SU-DHL-6 (cell line): Measurements from ENCODE around the gene CD247.

Experiments used
- H2AFZ ChIP-seq: fragments of 200-600 bp; sonication (generic); 2 replicates; pipeline ENCODE4 v1.6.1; 2014; ENCODE audit warnings: low read depth, mild to moderate bottlenecking, moderate library complexity, mixed read lengths, antibody characterized with exemption, low read length; ENCODE audit not compliant: severe bottlenecking
- H3F3A ChIP-seq: fragments of 200-600 bp; shearing (Covaris generic); 2 replicates; pipeline ENCODE4 v1.6.0; 2016; ENCODE audit warnings: antibody characterized with exemption, mild to moderate bottlenecking; ENCODE audit not compliant: insufficient read depth
- H3K27ac ChIP-seq: fragments of 200-600 bp; sonication (generic); 2 replicates; pipeline ENCODE4 v1.5.1; 2016; ENCODE audit warnings: low read depth, mild to moderate bottlenecking, low read length, moderate library complexity, mixed read lengths
- H3K27me3 ChIP-seq: fragments of 200-600 bp; sonication (generic), shearing (Covaris generic); 2 replicates; pipeline ENCODE4 v1.6.0; 2014; ENCODE audit warnings: mild to moderate bottlenecking, low read length
- H3K36me3 ChIP-seq: fragments of 200-600 bp; sonication (generic); 2 replicates; pipeline ENCODE4 v1.6.1; 2014; ENCODE audit warnings: mild to moderate bottlenecking, low read length, mixed read lengths
- H3K4me2 ChIP-seq: fragments of 300-600, 200-600 bp; shearing (Covaris generic), sonication (generic); 2 replicates; pipeline ENCODE4 v1.6.0; 2014; ENCODE audit warnings: low read length, low read depth, mild to moderate bottlenecking; ENCODE audit not compliant: poor library complexity, severe bottlenecking
- H3K4me3 ChIP-seq: fragments of 200-600 bp; sonication (generic); 2 replicates; pipeline ENCODE4 v1.5.1; 2014; ENCODE audit warnings: antibody characterized with exemption, low read length, mild to moderate bottlenecking, mixed read lengths; ENCODE audit not compliant: insufficient read depth, poor library complexity, severe bottlenecking
- H3K79me2 ChIP-seq: fragments of 200-600 bp; sonication (generic); 2 replicates; pipeline ENCODE4 v1.6.1; 2014; ENCODE audit warnings: mild to moderate bottlenecking, low read length, moderate library complexity; ENCODE audit not compliant: insufficient read depth
- H3K9ac ChIP-seq: fragments of 200-600 bp; sonication (generic); 2 replicates; pipeline ENCODE4 v1.7.0; 2014; ENCODE audit warnings: mild to moderate bottlenecking, low read length
- H3K9me2 ChIP-seq: fragments of 200-600 bp; sonication (generic); replicated peaks from 2 replicates; pipeline ENCODE4 v1.6.1; 2014; ENCODE audit warnings: low read length; ENCODE audit not compliant: insufficient read depth
- H3K9me3 ChIP-seq: fragments of 200-600 bp; sonication (generic); 2 replicates; pipeline ENCODE4 v1.6.1; 2014; ENCODE audit warnings: low read length, mixed read lengths; ENCODE audit not compliant: insufficient read depth
- H4K20me1 ChIP-seq: fragments of 200-600 bp; sonication (generic); 2 replicates; pipeline ENCODE4 v1.6.1; 2014; ENCODE audit warnings: low read depth, mild to moderate bottlenecking, antibody characterized with exemption, low read length, moderate library complexity, mixed read lengths
- CTCF ChIP-seq: fragments of 200-600 bp; sonication (generic); IDR thresholded peaks from one replicate; pipeline ENCODE4 v1.5.1; 2017; ENCODE audit warnings: antibody characterized with exemption, mild to moderate bottlenecking, low read length, moderate library complexity; ENCODE audit not compliant: insufficient read depth, poor library complexity, severe bottlenecking
- EZH2phosphoT487 ChIP-seq: fragments of 200-600 bp; sonication (generic), shearing (Covaris generic); conservative IDR thresholded peaks from 2 replicates; pipeline ENCODE4 v1.6.1; 2018; ENCODE audit warnings: mild to moderate bottlenecking, antibody characterized with exemption, low read length, moderate library complexity, mixed read lengths

CD247 gene

DNA sequence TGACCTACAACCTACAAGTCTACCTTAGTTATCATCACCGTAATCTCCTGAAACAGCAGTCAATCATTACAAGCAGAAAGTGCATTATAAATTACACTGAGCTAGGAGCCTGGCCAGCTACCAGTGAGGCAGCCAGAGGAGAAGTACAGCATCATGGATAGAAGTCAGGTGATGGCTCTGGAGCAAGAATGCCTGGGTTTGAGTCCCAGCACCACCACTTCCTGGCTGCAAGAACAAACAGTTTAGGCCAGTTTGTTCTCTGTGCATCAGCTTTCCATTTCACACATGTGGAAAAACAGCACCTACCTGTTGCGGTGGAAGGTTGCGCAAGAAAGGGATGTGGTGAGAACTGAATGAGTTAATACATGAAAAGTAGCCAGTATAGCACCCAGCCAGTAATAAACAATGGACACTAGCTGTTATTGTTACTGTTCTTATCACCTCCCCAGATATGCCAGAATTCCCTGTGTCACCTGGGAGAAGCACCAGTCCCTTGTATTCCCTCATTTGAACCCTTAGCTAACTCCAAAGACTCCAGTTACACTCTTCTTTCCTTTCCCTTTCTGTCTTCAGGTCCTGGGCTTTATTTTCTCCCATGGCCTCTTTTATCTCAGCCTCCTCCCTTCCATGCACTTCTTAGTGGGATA, 26.2 kb upstream of the CD247 start:
- TF ChIP-seq EZH2phosphoT487 (no peak), CTCF (no peak)
- Histone ChIP-seq H3K4me2 (no peak overlapping the region), H3K9ac (no peak overlapping the region), H3K36me3 (no peaks in the 10 kb centered on the region), H3K79me2 (no peaks in the 10 kb centered on the region), H2AFZ (no peak overlapping the region), H3F3A (no peaks in the 10 kb centered on the region), H3K27ac (no peak overlapping the region), H3K4me3 (no peak overlapping the region), H3K9me3 (no peaks in the 10 kb centered on the region), H3K9me2 (no peaks in the 10 kb centered on the region), H4K20me1 (no peaks in the 10 kb centered on the region), H3K27me3 (no peaks in the 10 kb centered on the region)

- no peak overlapping the region for H2AFZ ChIP-seq
- H3K36me3 ChIP-seq = no peaks in the 10 kb centered on the region
- TF ChIP-seq CTCF = no peak
- no peak for TF ChIP-seq EZH2phosphoT487
- no peaks in the 10 kb centered on the region for H3K9me2 ChIP-seq
- H3F3A ChIP-seq = no peaks in the 10 kb centered on the region
- no peaks in the 10 kb centered on the region for H3K27me3 ChIP-seq
- H3K9me3 ChIP-seq = no peaks in the 10 kb centered on the region
- H3K27ac ChIP-seq = no peak overlapping the region
- no peak overlapping the region for H3K9ac ChIP-seq
- no peak overlapping the region for H3K4me3 ChIP-seq
- H3K4me2 ChIP-seq = no peak overlapping the region
- H3K79me2 ChIP-seq = no peaks in the 10 kb centered on the region
- no peaks in the 10 kb centered on the region for H4K20me1 ChIP-seq
These were observed 25.1 kb upstream of the CD247 start for GRCh38 chr1:167543199-167543990.

DNA sequence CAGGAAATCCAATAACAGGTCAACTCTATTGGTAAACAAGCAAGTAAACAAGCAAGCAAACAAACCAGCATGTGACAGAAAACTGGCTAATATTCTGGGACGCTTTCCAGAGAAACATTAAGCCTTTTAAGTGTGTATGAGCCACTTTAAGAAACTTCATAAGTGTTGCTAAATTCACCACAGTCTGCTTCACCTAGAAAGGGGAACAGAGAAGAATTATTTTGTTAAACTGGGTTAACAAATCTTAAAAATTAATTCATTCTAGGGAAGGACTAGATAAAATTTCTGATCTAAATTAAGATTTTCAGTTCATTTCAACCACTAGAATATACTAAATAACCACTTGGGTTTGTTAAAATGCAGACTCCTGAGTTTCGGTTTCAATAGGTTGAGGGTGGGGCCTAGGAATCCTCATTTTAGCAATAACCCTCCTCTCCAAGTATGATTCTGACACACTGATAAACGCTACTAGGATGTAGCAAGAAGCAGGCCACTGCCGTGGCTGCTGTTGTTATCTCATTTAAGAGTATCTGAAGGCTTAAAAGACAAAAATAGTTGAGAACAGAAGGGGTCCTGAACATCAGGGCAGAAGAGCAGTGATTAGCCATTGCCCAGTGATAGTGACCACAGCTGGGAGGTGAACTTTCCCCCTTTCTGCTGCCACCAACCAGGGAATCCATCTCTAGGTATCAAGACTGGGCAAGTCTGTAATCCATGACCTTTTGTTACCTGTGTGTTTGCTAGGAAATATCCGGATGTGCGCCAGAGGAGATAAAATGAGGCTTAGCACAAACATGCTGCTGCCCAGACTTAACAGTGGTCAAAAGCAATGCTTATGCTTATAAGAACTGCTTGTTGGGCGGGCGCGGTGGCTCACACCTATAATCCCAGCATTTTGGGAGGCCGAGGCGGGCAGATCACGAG, 24.0 kb upstream of the CD247 start:
- H3K4me2 ChIP-seq = no peak overlapping the region
- TF ChIP-seq EZH2phosphoT487 (no peak), CTCF (no peak)
- no peak overlapping the region for H3K27ac ChIP-seq

More for the DNA sequence above, 24.0 kb upstream of the CD247 start:
- no peaks in the 10 kb centered on the region for H4K20me1 ChIP-seq
- no peaks in the 10 kb centered on the region for H3K9me2 ChIP-seq
- no peaks in the 10 kb centered on the region for H3K36me3 ChIP-seq
- no peaks in the 10 kb centered on the region for H3K27me3 ChIP-seq
- H2AFZ ChIP-seq = no peak overlapping the region
- no peaks in the 10 kb centered on the region for H3K79me2 ChIP-seq
- no peaks in the 10 kb centered on the region for H3F3A ChIP-seq
- no peak overlapping the region for H3K4me3 ChIP-seq
- H3K9ac ChIP-seq = no peak overlapping the region
- H3K9me3 ChIP-seq = no peaks in the 10 kb centered on the region
